HepG2 (cell line): Measurements from ENCODE around the gene RABL6. TPM values are rescaled to one million over a fixed set of nuclear protein-coding genes. Genes with fewer than 3 reads are reported as not detected.
"Not testable (repeated sequence)": the region's sequence is repeated elsewhere in the genome, so short reads cannot be mapped to it uniquely, and the experiment has no call there.

ENCODE experiments used
- CAMTA2 ChIP-seq: sonication (generic); formaldehyde crosslinking; IDR thresholded peaks from 2 replicates; pipeline ENCODE4 v1.4.0; 2020; ENCODE audit warnings: mild to moderate bottlenecking, missing genetic modification reagents, borderline replicate concordance
- CTCF ChIP-seq: sonication (generic); formaldehyde crosslinking; IDR thresholded peaks from 2 replicates; pipeline ENCODE4 v1.5.0; 2020; ENCODE audit warnings: mild to moderate bottlenecking, missing genetic modification reagents, moderate library complexity
- GLI4 ChIP-seq: sonication (generic); formaldehyde crosslinking; IDR thresholded peaks from 2 replicates; pipeline ENCODE4 v1.5.1; 2020; ENCODE audit warnings: missing genetic modification reagents, mild to moderate bottlenecking, moderate library complexity, borderline replicate concordance
- HOXD1 ChIP-seq: sonication (generic); formaldehyde crosslinking; IDR thresholded peaks from 2 replicates; pipeline ENCODE4 v1.5.0; 2020; ENCODE audit warnings: missing genetic modification reagents
- ISL2 ChIP-seq: sonication (generic); formaldehyde crosslinking; IDR thresholded peaks from 2 replicates; pipeline ENCODE4 v1.5.0; 2020; ENCODE audit warnings: missing genetic modification reagents
- KDM1A ChIP-seq: IDR thresholded peaks from 2 replicates; pipeline ENCODE4 v1.6.1; 2016; ENCODE audit warnings: missing compliant biosample characterization
- KDM3A ChIP-seq: IDR thresholded peaks from 2 replicates; pipeline ENCODE4 v1.6.1; 2018; ENCODE audit warnings: low read depth, missing compliant biosample characterization
- MEIS2 ChIP-seq: sonication (generic); formaldehyde crosslinking; IDR thresholded peaks from 2 replicates; pipeline ENCODE4 v1.9.0; 2021; ENCODE audit warnings: mild to moderate bottlenecking, missing genetic modification reagents
- MIXL1 ChIP-seq: IDR thresholded peaks from 2 replicates; pipeline ENCODE4 v1.6.1; 2016
- MYC ChIP-seq: sonication (generic); formaldehyde crosslinking; IDR thresholded peaks from 2 replicates; pipeline ENCODE4 v1.9.0; 2021; ENCODE audit warnings: missing genetic modification reagents, borderline replicate concordance
- NONO ChIP-seq, 2 experiments: fragments of 450-650 bp in 1 of 2; sonication (generic) in 1 of 2; formaldehyde crosslinking in 1 of 2; IDR thresholded peaks in 1 of 2; conservative IDR thresholded peaks in 1 of 2; 2 replicates each; pipeline versions ENCODE4 v1.6.1 to v1.8.0; 2017 to 2022; ENCODE audit warnings: mild to moderate bottlenecking in 1 of 2, missing genetic modification reagents in 1 of 2, moderate library complexity in 1 of 2
- NR1H2 ChIP-seq: sonication (generic); formaldehyde crosslinking; IDR thresholded peaks from 2 replicates; pipeline ENCODE4 v1.8.1; 2022; ENCODE audit warnings: low read depth, missing genetic modification reagents, borderline replicate concordance
- NR2F6 ChIP-seq, 2 experiments: IDR thresholded peaks; 2 replicates each; pipeline ENCODE4 v1.6.1; 2016; ENCODE audit warnings: antibody characterized with exemption in 1 of 2, mild to moderate bottlenecking in 1 of 2
- TFAP4 ChIP-seq: sonication (generic); IDR thresholded peaks from 2 replicates; pipeline ENCODE4 v1.6.1; 2016; ENCODE audit warnings: low read depth, borderline replicate concordance
- ZBTB7B ChIP-seq: sonication (generic); formaldehyde crosslinking; IDR thresholded peaks from 2 replicates; pipeline ENCODE4 v1.4.0; 2020; ENCODE audit warnings: missing genetic modification reagents
- ZNF331 ChIP-seq: sonication (generic); formaldehyde crosslinking; IDR thresholded peaks from 2 replicates; pipeline ENCODE4 v1.4.0; 2020; ENCODE audit warnings: missing genetic modification reagents
- ZNF468 ChIP-seq: sonication (generic); formaldehyde crosslinking; IDR thresholded peaks from 2 replicates; pipeline ENCODE4 v1.8.0; 2022; ENCODE audit warnings: mild to moderate bottlenecking, moderate library complexity, missing genetic modification reagents
- ZNF784 ChIP-seq: sonication (generic); formaldehyde crosslinking; IDR thresholded peaks from 2 replicates; pipeline ENCODE4 v1.5.1; 2020; ENCODE audit warnings: missing genetic modification reagents, mild to moderate bottlenecking, borderline replicate concordance
- ZNF878 ChIP-seq: sonication (generic); formaldehyde crosslinking; IDR thresholded peaks from 2 replicates; pipeline ENCODE4 v1.8.1; 2023; ENCODE audit warnings: mild to moderate bottlenecking, missing genetic modification reagents, moderate library complexity
- ZSCAN5A ChIP-seq: sonication (generic); formaldehyde crosslinking; IDR thresholded peaks from 2 replicates; pipeline ENCODE4 v1.8.0; 2022; ENCODE audit warnings: mild to moderate bottlenecking, missing genetic modification reagents, borderline replicate concordance
- polyA plus RNA-seq, 8 experiments: library from polyadenylated mRNA; depleted of rRNA in 3 of 8; stranded (reverse) in 7 of 8; unstranded in 1 of 8; fragments of >200 nt; fragmentation: Illumina TruSeq in 4 of 8; extraction: Trizol in 4 of 8; gene quantifications; 2 replicates each; pipeline versions ENCODE4 v1.2.1 to v1.2.3, GENCODE V29; 2011 to 2016; ENCODE audit warnings: low read depth in 4 of 8, missing spikeins in 1 of 8, mixed read lengths in 1 of 8; ENCODE audit not compliant: insufficient read depth in 1 of 8
- total RNA-seq, 5 experiments: library from RNA; depleted of rRNA; stranded (reverse); fragments of >200 nt; fragmentation: Illumina TruSeq; extraction: Trizol; gene quantifications; 2 replicates each; pipeline ENCODE4 v1.2.3, GENCODE V29; 2016; ENCODE audit warnings: low read depth in 1 of 5
- TF ChIP-seq, protein P1 (sequence below): sonication (generic); formaldehyde crosslinking; IDR thresholded peaks from 2 replicates; pipeline ENCODE4 v1.4.0; 2020; ENCODE audit warnings: missing genetic modification reagents, borderline replicate concordance

Gene RABL6
- total and polyA plus RNA-seq, 2 of the 13 experiments (the other 11 are each of a cell fraction or from before 2014, with no cell fraction given) = 81.5 to 125 TPM

GRCh38 chr9:136842380-136842948, 34.7 kb downstream of the RABL6 start, which contains the start of gene AJM1 (continued):
- TF ChIP-seq TFAP4 = peak; percentile 48; the same call in 1 of the 2 replicates
- TF ChIP-seq HOXD1 (CRISPR knock-in tag) = 0 out of 2 replicates have a peak, but pooled peaks have one; percentile 57
- TF ChIP-seq MEIS2 = peak; percentile 14; the same call in 1 of the 2 replicates
- 0 out of 2 replicates have a peak, but pooled peaks have one; percentile 73 for TF ChIP-seq ZNF468 (CRISPR knock-in tag)
- 0 out of 2 replicates have a peak, but pooled peaks have one; percentile 22 for TF ChIP-seq KDM3A
- TF ChIP-seq GLI4 (CRISPR knock-in tag) = 0 out of 2 replicates have a peak, but pooled peaks have one; percentile 31
- not testable (repeated sequence) for TF ChIP-seq NR2F6, NONO (IDR thresholded peaks at IDR 0.05)
- TF ChIP-seq NR2F6 (CRISPR knock-in tag; IDR thresholded peaks at IDR 0.05) = 0 out of 2 replicates have a peak, but pooled peaks have one; percentile 9
- peak; percentile 13; the same call in 1 of the 2 replicates for TF ChIP-seq MIXL1 (CRISPR knock-in tag)
- TF ChIP-seq CTCF (CRISPR knock-in tag) = peak; percentile 90
- TF ChIP-seq NONO (CRISPR knock-in tag; conservative IDR thresholded peaks at IDR 0.05) = peak; percentile 81
- TF ChIP-seq ZNF784 (CRISPR knock-in tag) = peak; percentile 84; the same call in 1 of the 2 replicates
- TF ChIP-seq ISL2 (CRISPR knock-in tag) = 0 out of 2 replicates have a peak, but pooled peaks have one; percentile 57
- TF ChIP-seq ZSCAN5A (CRISPR knock-in tag) = 0 out of 2 replicates have a peak, but pooled peaks have one; percentile 16
- peak; percentile 54; the same call in 1 of the 2 replicates for TF ChIP-seq ZBTB7B
- TF ChIP-seq, protein P1, sequence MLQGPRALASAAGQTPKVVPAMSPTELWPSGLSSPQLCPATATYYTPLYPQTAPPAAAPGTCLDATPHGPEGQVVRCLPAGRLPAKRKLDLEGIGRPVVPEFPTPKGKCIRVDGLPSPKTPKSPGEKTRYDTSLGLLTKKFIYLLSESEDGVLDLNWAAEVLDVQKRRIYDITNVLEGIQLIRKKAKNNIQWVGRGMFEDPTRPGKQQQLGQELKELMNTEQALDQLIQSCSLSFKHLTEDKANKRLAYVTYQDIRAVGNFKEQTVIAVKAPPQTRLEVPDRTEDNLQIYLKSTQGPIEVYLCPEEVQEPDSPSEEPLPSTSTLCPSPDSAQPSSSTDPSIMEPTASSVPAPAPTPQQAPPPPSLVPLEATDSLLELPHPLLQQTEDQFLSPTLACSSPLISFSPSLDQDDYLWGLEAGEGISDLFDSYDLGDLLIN (CRISPR knock-in tag) = 0 out of 2 replicates have a peak, but pooled peaks have one; percentile 39
- 0 out of 2 replicates have a peak, but pooled peaks have one; percentile 40 for TF ChIP-seq ZNF331 (CRISPR knock-in tag)
- peak; percentile 62 for TF ChIP-seq MYC
- peak; percentile 13; the same call in 1 of the 2 replicates for TF ChIP-seq NR1H2 (CRISPR knock-in tag)
- peak; percentile 40; the same call in 1 of the 2 replicates for TF ChIP-seq ZNF878 (CRISPR knock-in tag)
- 0 out of 2 replicates have a peak, but pooled peaks have one; percentile 84 for TF ChIP-seq CAMTA2 (CRISPR knock-in tag)
- 0 out of 2 replicates have a peak, but pooled peaks have one; percentile 14 for TF ChIP-seq KDM1A (CRISPR knock-in tag)
